Liver (tissue), 9 donors: ENCODE data around the gene ZNF365. TPM values are rescaled to one million over a fixed set of nuclear protein-coding genes. Genes with fewer than 3 reads are reported as not detected.

Experiments used
- DNase-seq: peaks from one replicate; pipeline ENCODE4 v3.0.0-alpha.2; 2017; ENCODE audit warnings: low spot score
- H3K27ac ChIP-seq, 2 donors: one replicate each; pipeline ENCODE4 v1.7.0; 2013; ENCODE audit warnings: inconsistent platforms in 2 of 2, low read length in 2 of 2, control low read depth in 1 of 2, low read depth in 1 of 2, mild to moderate bottlenecking in 1 of 2
- H3K27me3 ChIP-seq, 4 donors: one replicate each; pipeline versions ENCODE4 v1.6.1 to v1.7.0; 2013; ENCODE audit warnings: low read length in 3 of 4, inconsistent platforms in 1 of 4, mild to moderate bottlenecking in 1 of 4, moderate library complexity in 1 of 4; ENCODE audit not compliant: control insufficient read depth in 4 of 4, insufficient read depth in 4 of 4
- H3K36me3 ChIP-seq, 4 donors: one replicate each; pipeline versions ENCODE4 v1.6.1 to v1.7.0; 2013; ENCODE audit warnings: low read length in 3 of 4, mild to moderate bottlenecking in 3 of 4, low read depth in 1 of 4, moderate library complexity in 1 of 4; ENCODE audit not compliant: control insufficient read depth in 4 of 4, insufficient read depth in 3 of 4
- H3K4me1 ChIP-seq, 4 donors: one replicate each; pipeline versions ENCODE4 v1.6.1 to v1.7.0; 2013; ENCODE audit warnings: low read length in 3 of 4, mild to moderate bottlenecking in 3 of 4, moderate library complexity in 1 of 4; ENCODE audit not compliant: control insufficient read depth in 4 of 4, insufficient read depth in 4 of 4
- H3K4me3 ChIP-seq, 3 donors: one replicate each; pipeline versions ENCODE4 v1.6.1 to v1.7.0; 2013; ENCODE audit warnings: low read length in 3 of 3, control low read depth in 1 of 3, low read depth in 1 of 3, mild to moderate bottlenecking in 1 of 3
- H3K9ac ChIP-seq, 2 donors: one replicate each; pipeline ENCODE4 v1.7.0; 2013; ENCODE audit warnings: low read length in 2 of 2, mild to moderate bottlenecking in 2 of 2, moderate library complexity in 2 of 2, control low read depth in 1 of 2, low read depth in 1 of 2
- H3K9me3 ChIP-seq, 4 donors: one replicate each; pipeline versions ENCODE4 v1.6.1 to v1.7.0; 2013; ENCODE audit warnings: low read length in 3 of 4; ENCODE audit not compliant: control insufficient read depth in 4 of 4
- EGR1 ChIP-seq, 2 donors: IDR thresholded peaks; 2 replicates each; pipeline ENCODE4 v1.6.1; 2016 to 2018; ENCODE audit warnings: antibody characterized with exemption in 2 of 2, low read depth in 2 of 2
- FOXA1 ChIP-seq: IDR thresholded peaks from 2 replicates; pipeline ENCODE4 v1.6.1; 2016; ENCODE audit warnings: antibody characterized with exemption
- FOXA2 ChIP-seq: IDR thresholded peaks from 2 replicates; pipeline ENCODE4 v1.6.1; 2016; ENCODE audit warnings: antibody characterized with exemption
- GABPA ChIP-seq, 2 donors: IDR thresholded peaks in 1 of 2; conservative IDR thresholded peaks in 1 of 2; 2 replicates each; pipeline ENCODE4 v1.6.1; 2016; ENCODE audit warnings: antibody characterized with exemption in 2 of 2, mild to moderate bottlenecking in 1 of 2, moderate library complexity in 1 of 2
- HNF4G ChIP-seq: IDR thresholded peaks from 2 replicates; pipeline ENCODE4 v1.6.1; 2016; ENCODE audit warnings: antibody characterized with exemption
- JUND ChIP-seq, 2 donors: IDR thresholded peaks; 2 replicates each; pipeline ENCODE4 v1.6.1; 2016; ENCODE audit warnings: antibody characterized with exemption in 2 of 2
- NR2F2 ChIP-seq: IDR thresholded peaks from 2 replicates; pipeline ENCODE4 v1.6.1; 2016; ENCODE audit warnings: antibody characterized with exemption
- SP1 ChIP-seq: IDR thresholded peaks from 2 replicates; pipeline ENCODE4 v1.6.1; 2018; ENCODE audit warnings: antibody characterized with exemption, mild to moderate bottlenecking
- TAF1 ChIP-seq: conservative IDR thresholded peaks from 2 replicates; pipeline ENCODE4 v1.6.1; 2016; ENCODE audit warnings: antibody characterized with exemption, mild to moderate bottlenecking
- WGBS: extraction: QIAGEN DNeasy Blood & Tissue Kit; methylation state at CpG from one replicate; pipeline ENCODE4 v1.1.7; 2013; 5-methylcytosine and 5-hydroxymethylcytosine counted together
- polyA plus RNA-seq, 2 donors: library from polyadenylated mRNA; stranded (reverse) in 1 of 2; unstranded in 1 of 2; fragments of 200-250 nt in 1 of 2; fragments of >200 nt in 1 of 2; fragmentation: Nextera tagmentation in 1 of 2; extraction: Ambion mirVana in 1 of 2; gene quantifications; one replicate each; pipeline versions ENCODE4 v1.2.1 to v1.2.3, GENCODE V29; 2013 to 2015
- total RNA-seq, 2 donors: library from RNA; depleted of rRNA; stranded (reverse); fragments of >200 nt; gene quantifications; one replicate each; pipeline ENCODE4 v1.2.3, GENCODE V29; 2014
- TF ChIP-seq, protein P1 (sequence below): IDR thresholded peaks from 2 replicates; pipeline ENCODE4 v1.6.1; 2016; ENCODE audit warnings: antibody characterized with exemption
- TF ChIP-seq, protein P2 (sequence below): IDR thresholded peaks from 2 replicates; pipeline ENCODE4 v1.6.1; 2016; ENCODE audit warnings: antibody characterized with exemption
- TF ChIP-seq, protein P3 (sequence below): fragments of 150-350 bp; IDR thresholded peaks from 2 replicates; pipeline ENCODE4 v1.5.1; 2017; ENCODE audit warnings: improper control_type of control experiment, low read depth, low read length; ENCODE audit not compliant: missing input control
- TF ChIP-seq, protein P4 (sequence below): IDR thresholded peaks from 2 replicates; pipeline ENCODE4 v1.6.1; 2016; ENCODE audit warnings: antibody characterized with exemption
- TF ChIP-seq, protein P5 (sequence below): IDR thresholded peaks from 2 replicates; pipeline ENCODE4 v1.6.1; 2016; ENCODE audit warnings: antibody characterized with exemption, mild to moderate bottlenecking
- donor health status: healthy.
- donor health status: healthy.
- donor health status: healthy.
- donor health status: healthy.
- donor health status: healthy.

ZNF365 gene, protein sequence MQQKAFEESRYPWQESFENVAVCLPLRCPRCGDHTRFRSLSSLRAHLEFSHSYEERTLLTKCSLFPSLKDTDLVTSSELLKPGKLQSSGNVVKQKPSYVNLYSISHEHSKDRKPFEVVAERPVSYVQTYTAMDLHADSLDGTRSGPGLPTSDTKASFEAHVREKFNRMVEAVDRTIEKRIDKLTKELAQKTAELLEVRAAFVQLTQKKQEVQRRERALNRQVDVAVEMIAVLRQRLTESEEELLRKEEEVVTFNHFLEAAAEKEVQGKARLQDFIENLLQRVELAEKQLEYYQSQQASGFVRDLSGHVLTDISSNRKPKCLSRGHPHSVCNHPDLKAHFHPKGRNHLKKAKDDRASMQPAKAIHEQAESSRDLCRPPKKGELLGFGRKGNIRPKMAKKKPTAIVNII
- total RNA-seq, result under 1 TPM in 1 of 2 donors, not detected in 1; under 0.01 TPM
- polyA plus RNA-seq, result not detected

DNA sequence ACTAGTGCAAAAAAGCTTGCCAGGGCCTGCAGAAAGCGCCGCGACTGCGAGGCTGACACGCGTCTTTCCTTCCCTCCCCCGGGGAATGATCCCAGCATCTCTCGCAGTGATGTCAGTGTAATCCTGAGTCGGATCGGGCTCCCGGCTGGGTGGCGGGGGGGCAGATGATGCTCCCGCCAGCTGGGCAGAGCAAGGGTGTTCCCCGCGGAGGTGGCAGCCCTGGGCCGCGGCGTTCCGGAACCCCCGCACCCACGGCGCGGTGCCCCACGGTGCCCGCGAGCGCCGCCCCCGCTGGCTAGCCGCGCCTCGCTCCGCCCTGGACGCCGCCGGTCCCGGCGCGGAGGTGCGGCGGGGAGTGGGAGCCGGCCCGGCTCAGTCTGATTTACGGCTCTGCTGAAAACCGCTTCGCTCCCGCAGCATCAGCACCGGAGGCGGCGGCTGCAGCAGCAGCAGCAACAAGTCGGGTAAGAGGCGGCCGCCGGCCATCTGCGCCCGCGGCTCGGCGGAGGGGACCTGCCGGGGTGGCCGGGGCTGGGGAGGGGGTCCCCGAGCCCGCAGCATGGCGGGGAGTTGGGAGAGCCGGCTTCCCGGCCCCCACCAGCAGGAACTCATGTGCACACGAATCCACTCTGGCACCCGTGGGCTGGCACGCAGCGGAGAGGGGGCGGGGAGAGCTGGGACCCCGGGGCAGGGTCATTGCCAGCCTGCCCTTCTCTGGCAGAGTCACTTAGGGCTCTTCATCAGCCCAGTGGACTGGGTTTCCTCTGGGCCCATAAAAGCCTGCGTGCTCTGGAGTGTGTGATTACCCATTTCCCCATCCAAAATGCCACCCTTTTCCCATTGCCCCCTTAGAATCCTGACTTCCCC lies at the start of gene ZNF365:
Gene ZNF365 (plus strand): TSS at position 375 of the 867 bp plus-strand sequence. CDS start 1,825 bp downstream, outside the sequence.
- WGBS, result 3% methylated on average over 73 of the region's 73 CpGs
- no peaks in the 10 kb centered on the region for H3K27me3 ChIP-seq
- H3K9me3 ChIP-seq, result no peaks in the 10 kb centered on the region
- H3K36me3 ChIP-seq, result no peaks in the 10 kb centered on the region
- peak within 1 kb of the TSS in 1 of 3 donors; percentile 49 for H3K4me3 ChIP-seq
- no peak for TF ChIP-seq TAF1
- no peak for TF ChIP-seq SP1
- no peak for TF ChIP-seq FOXA1
- TF ChIP-seq, protein P1, sequence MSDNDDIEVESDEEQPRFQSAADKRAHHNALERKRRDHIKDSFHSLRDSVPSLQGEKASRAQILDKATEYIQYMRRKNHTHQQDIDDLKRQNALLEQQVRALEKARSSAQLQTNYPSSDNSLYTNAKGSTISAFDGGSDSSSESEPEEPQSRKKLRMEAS, result no peak
- TF ChIP-seq, protein P2, sequence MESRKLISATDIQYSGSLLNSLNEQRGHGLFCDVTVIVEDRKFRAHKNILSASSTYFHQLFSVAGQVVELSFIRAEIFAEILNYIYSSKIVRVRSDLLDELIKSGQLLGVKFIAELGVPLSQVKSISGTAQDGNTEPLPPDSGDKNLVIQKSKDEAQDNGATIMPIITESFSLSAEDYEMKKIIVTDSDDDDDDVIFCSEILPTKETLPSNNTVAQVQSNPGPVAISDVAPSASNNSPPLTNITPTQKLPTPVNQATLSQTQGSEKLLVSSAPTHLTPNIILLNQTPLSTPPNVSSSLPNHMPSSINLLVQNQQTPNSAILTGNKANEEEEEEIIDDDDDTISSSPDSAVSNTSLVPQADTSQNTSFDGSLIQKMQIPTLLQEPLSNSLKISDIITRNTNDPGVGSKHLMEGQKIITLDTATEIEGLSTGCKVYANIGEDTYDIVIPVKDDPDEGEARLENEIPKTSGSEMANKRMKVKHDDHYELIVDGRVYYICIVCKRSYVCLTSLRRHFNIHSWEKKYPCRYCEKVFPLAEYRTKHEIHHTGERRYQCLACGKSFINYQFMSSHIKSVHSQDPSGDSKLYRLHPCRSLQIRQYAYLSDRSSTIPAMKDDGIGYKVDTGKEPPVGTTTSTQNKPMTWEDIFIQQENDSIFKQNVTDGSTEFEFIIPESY, result no peak
- no peak for TF ChIP-seq JUND (IDR thresholded peaks at IDR 0.05)
- TF ChIP-seq, protein P3, sequence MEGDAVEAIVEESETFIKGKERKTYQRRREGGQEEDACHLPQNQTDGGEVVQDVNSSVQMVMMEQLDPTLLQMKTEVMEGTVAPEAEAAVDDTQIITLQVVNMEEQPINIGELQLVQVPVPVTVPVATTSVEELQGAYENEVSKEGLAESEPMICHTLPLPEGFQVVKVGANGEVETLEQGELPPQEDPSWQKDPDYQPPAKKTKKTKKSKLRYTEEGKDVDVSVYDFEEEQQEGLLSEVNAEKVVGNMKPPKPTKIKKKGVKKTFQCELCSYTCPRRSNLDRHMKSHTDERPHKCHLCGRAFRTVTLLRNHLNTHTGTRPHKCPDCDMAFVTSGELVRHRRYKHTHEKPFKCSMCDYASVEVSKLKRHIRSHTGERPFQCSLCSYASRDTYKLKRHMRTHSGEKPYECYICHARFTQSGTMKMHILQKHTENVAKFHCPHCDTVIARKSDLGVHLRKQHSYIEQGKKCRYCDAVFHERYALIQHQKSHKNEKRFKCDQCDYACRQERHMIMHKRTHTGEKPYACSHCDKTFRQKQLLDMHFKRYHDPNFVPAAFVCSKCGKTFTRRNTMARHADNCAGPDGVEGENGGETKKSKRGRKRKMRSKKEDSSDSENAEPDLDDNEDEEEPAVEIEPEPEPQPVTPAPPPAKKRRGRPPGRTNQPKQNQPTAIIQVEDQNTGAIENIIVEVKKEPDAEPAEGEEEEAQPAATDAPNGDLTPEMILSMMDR, result no peak
- no peak for TF ChIP-seq FOXA2
- no peak for TF ChIP-seq GABPA (IDR thresholded peaks at IDR 0.05 in 1 of 2, conservative IDR thresholded peaks at IDR 0.05 in 1 of 2)
- TF ChIP-seq, protein P4, sequence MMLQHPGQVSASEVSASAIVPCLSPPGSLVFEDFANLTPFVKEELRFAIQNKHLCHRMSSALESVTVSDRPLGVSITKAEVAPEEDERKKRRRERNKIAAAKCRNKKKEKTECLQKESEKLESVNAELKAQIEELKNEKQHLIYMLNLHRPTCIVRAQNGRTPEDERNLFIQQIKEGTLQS, result no peak
- TF ChIP-seq EGR1 (IDR thresholded peaks at IDR 0.05; ENCODE audit: low read depth in 2 of 2), result no peak
- TF ChIP-seq NR2F2, result no peak
- no peak for DNase-seq
- no peak within 1 kb of the TSS for H3K27ac ChIP-seq
- H3K9ac ChIP-seq, result no peak within 1 kb of the TSS
- H3K4me1 ChIP-seq, result peaks cover 0 to 6% (median 4%) of the 10 kb centered on the region in 4 donors

DNA sequence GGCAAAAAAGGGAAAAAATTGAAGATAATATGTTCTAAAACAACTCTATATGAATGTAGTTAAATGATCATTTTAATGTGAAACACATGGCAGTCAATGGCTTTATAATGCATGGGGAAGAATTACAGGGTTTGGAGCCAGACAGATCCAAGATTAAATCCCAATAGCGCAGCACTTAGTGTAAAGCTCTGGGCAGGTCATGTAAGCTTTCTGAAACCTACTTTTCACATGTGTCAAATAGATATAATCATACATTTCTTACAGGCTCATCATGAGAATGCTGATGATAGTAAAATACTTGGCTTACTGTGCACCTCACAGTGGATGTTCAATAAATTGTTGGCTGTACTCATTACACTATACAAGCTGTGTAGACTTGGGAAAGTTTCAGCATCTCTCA lies 48.0 kb upstream of the ZNF365 start:
- Histone ChIP-seq H3K36me3 (no peaks in the 10 kb centered on the region), H3K4me1 (no peaks in the 10 kb centered on the region), H3K9me3 (no peaks in the 10 kb centered on the region), H3K4me3 (no peak overlapping the region), H3K9ac (no peak overlapping the region), H3K27ac (no peak overlapping the region), H3K27me3 (no peaks in the 10 kb centered on the region)
- TF ChIP-seq GABPA (IDR thresholded peaks at IDR 0.05 in 1 of 2, conservative IDR thresholded peaks at IDR 0.05 in 1 of 2) (no peak), FOXA2 (no peak), JUND (IDR thresholded peaks at IDR 0.05) (no peak), HNF4G (no peak), SP1 (no peak)
- TF ChIP-seq, protein P5, sequence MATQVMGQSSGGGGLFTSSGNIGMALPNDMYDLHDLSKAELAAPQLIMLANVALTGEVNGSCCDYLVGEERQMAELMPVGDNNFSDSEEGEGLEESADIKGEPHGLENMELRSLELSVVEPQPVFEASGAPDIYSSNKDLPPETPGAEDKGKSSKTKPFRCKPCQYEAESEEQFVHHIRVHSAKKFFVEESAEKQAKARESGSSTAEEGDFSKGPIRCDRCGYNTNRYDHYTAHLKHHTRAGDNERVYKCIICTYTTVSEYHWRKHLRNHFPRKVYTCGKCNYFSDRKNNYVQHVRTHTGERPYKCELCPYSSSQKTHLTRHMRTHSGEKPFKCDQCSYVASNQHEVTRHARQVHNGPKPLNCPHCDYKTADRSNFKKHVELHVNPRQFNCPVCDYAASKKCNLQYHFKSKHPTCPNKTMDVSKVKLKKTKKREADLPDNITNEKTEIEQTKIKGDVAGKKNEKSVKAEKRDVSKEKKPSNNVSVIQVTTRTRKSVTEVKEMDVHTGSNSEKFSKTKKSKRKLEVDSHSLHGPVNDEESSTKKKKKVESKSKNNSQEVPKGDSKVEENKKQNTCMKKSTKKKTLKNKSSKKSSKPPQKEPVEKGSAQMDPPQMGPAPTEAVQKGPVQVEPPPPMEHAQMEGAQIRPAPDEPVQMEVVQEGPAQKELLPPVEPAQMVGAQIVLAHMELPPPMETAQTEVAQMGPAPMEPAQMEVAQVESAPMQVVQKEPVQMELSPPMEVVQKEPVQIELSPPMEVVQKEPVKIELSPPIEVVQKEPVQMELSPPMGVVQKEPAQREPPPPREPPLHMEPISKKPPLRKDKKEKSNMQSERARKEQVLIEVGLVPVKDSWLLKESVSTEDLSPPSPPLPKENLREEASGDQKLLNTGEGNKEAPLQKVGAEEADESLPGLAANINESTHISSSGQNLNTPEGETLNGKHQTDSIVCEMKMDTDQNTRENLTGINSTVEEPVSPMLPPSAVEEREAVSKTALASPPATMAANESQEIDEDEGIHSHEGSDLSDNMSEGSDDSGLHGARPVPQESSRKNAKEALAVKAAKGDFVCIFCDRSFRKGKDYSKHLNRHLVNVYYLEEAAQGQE, result no peak
- TF ChIP-seq, protein P3, result no peak
- no peak for DNase-seq
- 81% methylated on average over 1 of the region's 1 CpG for WGBS
